Activated T-helper 17 cell treated with anti-CD3 and anti-CD28 coated beads, Interleukin-2, amount 50 U/mL, for 72 hours (primary cell): ENCODE data around the gene YAP1. TPM values are rescaled to one million over a fixed set of nuclear protein-coding genes. Genes with fewer than 3 reads are reported as not detected.

Experiments used
- ATAC-seq: fragments of 150-1000 bp; cut with Tn5 transposase; replicated peaks from 2 replicates; pipeline ENCODE4 v1.10.0; 2021; ENCODE audit warnings: mild to moderate bottlenecking, moderate library complexity
- H3K27ac Mint-ChIP-seq: one replicate; pipeline ENCODE4 v1.8.0; 2022; ENCODE audit warnings: mixed read lengths
- H3K27me3 Mint-ChIP-seq: one replicate; pipeline ENCODE4 v1.8.0; 2022; ENCODE audit warnings: mixed read lengths
- H3K36me3 Mint-ChIP-seq: one replicate; pipeline ENCODE4 v1.8.0; 2022; ENCODE audit warnings: low read depth, mild to moderate bottlenecking, mixed read lengths
- H3K4me1 Mint-ChIP-seq: one replicate; pipeline ENCODE4 v1.8.0; 2022; ENCODE audit warnings: mixed read lengths
- H3K4me3 Mint-ChIP-seq: one replicate; pipeline ENCODE4 v1.8.0; 2022; ENCODE audit warnings: mild to moderate bottlenecking, mixed read lengths
- H3K9me3 Mint-ChIP-seq: one replicate; pipeline ENCODE4 v1.8.0; 2022; ENCODE audit warnings: mixed read lengths
- total RNA-seq, 2 donors: library from RNA; stranded (reverse); gene quantifications; one replicate each; pipeline ENCODE4 v1.2.3, GENCODE V29; 2022

YAP1 gene
- total RNA-seq, 2 donors from 2014 or later = 0.30 to 0.98 TPM

DNA sequence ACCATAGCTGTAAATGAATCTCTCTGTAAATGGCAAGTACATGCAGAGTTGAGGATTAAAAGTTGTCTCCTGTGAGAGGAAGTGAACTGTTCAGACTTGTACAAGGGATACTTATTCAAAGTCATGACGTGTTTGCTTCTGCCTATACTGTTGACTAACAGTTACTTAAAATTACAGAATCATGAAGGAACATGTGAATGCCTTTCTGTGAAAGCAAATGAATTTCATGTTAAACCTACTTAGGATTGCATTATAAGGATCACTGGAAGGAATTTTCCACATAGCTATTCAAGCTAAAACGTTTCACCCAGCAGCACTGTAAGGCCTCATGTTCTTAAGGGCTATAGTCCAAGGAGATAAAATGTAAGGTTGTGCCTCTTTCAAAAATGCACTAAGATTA lies 113.6 kb downstream of the YAP1 start:
- Mint-ChIP-seq H3K36me3 (no peaks in the 10 kb centered on the region), H3K27me3 (peaks cover 6% of the 10 kb centered on the region), H3K4me1 (no peaks in the 10 kb centered on the region), H3K4me3 (no peak overlapping the region), H3K27ac (no peak overlapping the region), H3K9me3 (no peaks in the 10 kb centered on the region)
- no peak for ATAC-seq

DNA sequence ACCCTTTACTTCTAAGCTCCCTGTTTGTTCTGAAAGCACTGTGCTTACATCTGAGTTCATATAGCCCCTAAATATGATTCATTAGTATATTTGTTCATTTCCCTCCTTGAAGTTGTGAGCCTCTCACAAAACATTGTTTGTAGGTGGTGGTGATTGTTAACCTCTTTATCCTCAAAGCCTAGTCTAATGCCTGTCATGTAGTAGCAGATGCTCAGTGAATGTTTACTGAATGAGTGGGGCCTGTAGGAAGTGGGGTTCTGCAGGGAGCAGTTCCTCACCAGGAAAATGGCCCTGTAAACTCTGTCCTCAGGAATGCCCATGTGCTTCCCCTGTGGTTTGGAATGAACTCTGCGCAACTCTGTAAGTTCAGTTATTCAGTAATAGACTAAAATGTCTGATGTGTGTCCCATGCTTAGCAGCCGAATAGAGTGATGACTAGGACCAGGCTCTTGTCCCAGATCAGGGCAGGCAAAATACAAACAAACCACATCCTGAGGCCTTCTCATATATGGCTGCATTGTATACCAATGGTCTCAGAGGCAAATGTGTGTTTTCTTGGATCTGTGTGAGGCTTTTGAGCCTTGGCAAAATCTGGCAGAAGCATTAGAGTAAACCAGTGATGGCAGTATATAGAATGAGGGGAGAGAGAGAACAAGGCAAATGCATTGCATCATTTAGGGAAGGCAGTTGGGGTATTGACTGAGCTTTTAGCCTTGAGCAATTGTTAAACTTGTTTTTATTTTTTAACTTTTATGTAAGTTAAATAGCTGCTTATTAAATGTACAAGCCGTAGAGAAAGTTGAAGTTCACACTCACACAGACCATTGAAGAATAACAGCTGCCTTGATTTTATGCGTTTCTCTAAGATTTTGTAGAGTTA lies 115.7 kb downstream of the YAP1 start:
- Mint-ChIP-seq H3K4me1 (no peaks in the 10 kb centered on the region), H3K4me3 (no peak overlapping the region), H3K9me3 (no peaks in the 10 kb centered on the region), H3K36me3 (no peaks in the 10 kb centered on the region), H3K27me3 (no peaks in the 10 kb centered on the region), H3K27ac (no peak overlapping the region)
- no peak for ATAC-seq

DNA sequence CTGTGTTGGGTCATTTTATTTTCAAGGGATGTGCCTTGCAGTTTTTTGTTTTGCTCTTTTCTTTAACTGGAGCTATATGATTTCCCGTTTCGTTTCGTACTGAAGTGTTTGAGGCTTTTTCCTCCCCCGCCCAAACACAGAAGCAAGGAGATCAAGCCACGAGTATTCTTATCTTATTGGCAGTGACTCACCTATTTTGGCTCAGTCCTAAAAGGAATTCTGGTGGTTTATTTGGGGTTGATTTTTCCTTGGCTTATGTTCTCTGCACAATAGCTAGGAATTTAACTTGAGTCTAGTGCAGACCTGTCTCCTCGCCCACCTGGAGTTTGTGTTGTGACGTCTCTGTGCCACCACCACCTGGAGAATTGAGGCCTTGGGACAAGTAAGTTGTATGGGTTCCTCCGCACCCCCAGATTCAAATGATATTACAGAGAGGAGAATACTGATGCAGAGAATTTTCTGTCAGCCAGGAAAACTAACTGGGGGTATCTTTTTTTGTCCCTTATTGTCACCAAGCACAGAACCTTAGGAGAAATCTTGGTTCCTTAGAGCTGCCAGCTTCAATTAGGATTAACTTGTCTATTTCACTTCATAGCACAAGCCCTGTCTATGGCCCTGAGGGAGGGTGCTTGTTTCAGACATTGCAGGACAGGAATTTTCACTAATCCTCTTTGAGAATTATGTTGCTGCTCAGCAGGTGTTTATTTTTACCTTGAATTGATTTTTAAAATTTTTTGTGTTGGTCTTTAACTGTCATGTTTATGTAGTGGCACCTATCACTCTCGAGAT lies 116.6 kb downstream of the YAP1 start:
- Mint-ChIP-seq H3K9me3 (no peaks in the 10 kb centered on the region), H3K36me3 (no peaks in the 10 kb centered on the region), H3K4me1 (no peaks in the 10 kb centered on the region), H3K4me3 (no peak overlapping the region), H3K27ac (no peak overlapping the region), H3K27me3 (no peaks in the 10 kb centered on the region)
- ATAC-seq = no peak

DNA sequence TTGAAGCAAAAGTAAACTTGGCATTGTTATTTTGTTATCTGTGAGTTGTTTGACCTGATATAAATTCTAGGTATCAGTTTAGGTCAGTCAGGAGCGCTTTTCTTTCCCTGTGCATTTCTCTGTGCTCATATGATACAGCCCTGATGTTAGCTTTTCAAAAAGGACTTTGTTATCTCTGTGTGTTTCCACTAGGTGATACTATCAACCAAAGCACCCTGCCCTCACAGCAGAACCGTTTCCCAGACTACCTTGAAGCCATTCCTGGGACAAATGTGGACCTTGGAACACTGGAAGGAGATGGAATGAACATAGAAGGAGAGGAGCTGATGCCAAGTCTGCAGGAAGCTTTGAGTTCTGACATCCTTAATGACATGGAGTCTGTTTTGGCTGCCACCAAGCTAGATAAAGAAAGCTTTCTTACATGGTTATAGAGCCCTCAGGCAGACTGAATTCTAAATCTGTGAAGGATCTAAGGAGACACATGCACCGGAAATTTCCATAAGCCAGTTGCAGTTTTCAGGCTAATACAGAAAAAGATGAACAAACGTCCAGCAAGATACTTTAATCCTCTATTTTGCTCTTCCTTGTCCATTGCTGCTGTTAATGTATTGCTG lies 119.4 kb downstream of the YAP1 start:
- H3K9me3 Mint-ChIP-seq = no peaks in the 10 kb centered on the region
- no peak overlapping the region for H3K4me3 Mint-ChIP-seq
- H3K27me3 Mint-ChIP-seq = peaks cover 1% of the 10 kb centered on the region
- ATAC-seq = no peak
- no peaks in the 10 kb centered on the region for H3K4me1 Mint-ChIP-seq
- no peaks in the 10 kb centered on the region for H3K36me3 Mint-ChIP-seq
- no peak overlapping the region for H3K27ac Mint-ChIP-seq

DNA sequence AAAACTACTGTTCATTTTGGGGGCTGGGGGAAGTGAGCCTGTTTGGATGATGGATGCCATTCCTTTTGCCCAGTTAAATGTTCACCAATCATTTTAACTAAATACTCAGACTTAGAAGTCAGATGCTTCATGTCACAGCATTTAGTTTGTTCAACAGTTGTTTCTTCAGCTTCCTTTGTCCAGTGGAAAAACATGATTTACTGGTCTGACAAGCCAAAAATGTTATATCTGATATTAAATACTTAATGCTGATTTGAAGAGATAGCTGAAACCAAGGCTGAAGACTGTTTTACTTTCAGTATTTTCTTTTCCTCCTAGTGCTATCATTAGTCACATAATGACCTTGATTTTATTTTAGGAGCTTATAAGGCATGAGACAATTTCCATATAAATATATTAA lies 119.9 kb downstream of the YAP1 start:
- no peak overlapping the region for H3K27ac Mint-ChIP-seq
- H3K9me3 Mint-ChIP-seq = no peaks in the 10 kb centered on the region
- no peak overlapping the region for H3K4me3 Mint-ChIP-seq
- H3K27me3 Mint-ChIP-seq = peaks cover 4% of the 10 kb centered on the region
- no peaks in the 10 kb centered on the region for H3K36me3 Mint-ChIP-seq
- no peak for ATAC-seq
- no peaks in the 10 kb centered on the region for H3K4me1 Mint-ChIP-seq

DNA sequence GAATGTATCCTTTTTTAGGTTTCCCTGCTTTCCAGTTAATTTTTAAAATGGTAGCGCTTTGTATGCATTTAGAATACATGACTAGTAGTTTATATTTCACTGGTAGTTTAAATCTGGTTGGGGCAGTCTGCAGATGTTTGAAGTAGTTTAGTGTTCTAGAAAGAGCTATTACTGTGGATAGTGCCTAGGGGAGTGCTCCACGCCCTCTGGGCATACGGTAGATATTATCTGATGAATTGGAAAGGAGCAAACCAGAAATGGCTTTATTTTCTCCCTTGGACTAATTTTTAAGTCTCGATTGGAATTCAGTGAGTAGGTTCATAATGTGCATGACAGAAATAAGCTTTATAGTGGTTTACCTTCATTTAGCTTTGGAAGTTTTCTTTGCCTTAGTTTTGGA lies 120.7 kb downstream of the YAP1 start:
- H3K27ac Mint-ChIP-seq = no peak overlapping the region
- H3K4me1 Mint-ChIP-seq = no peaks in the 10 kb centered on the region
- peaks cover 4% of the 10 kb centered on the region for H3K27me3 Mint-ChIP-seq
- ATAC-seq = no peak
- H3K9me3 Mint-ChIP-seq = no peaks in the 10 kb centered on the region
- H3K4me3 Mint-ChIP-seq = no peak overlapping the region
- H3K36me3 Mint-ChIP-seq = no peaks in the 10 kb centered on the region

DNA sequence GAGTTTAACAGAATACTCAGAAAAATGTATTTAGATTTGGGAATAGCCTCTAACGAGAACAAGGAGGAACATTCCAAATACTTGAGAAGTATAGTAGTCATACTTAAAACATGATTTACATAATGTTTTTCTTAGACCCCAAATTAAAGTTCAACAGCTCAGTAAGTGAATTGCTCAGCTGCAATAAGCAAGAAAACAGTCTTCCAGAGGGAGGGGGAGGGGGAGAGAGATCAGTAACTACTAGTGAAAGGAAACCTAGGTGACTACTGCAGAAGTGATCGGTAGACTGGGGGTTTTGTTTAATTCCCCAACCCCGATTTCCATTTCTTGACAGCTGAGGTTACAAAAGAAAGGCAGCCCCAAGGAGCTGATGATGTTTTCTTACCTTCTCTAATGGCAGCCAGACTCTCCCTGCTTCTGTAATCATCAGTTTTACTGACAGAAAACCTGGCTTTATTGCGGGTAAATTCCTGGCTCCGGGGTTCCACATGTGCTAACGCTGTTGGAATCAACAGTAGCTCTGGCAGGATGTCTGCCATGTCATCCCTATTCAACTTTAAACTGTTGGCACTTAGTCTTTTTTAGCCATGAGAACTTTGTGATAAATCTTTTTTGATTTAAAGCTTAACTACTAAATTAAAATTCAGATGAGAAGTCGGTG lies 124.7 kb downstream of the YAP1 start:
- Mint-ChIP-seq H3K27me3 (peaks cover 12% of the 10 kb centered on the region), H3K27ac (no peak overlapping the region), H3K4me1 (no peaks in the 10 kb centered on the region), H3K9me3 (no peaks in the 10 kb centered on the region), H3K36me3 (no peaks in the 10 kb centered on the region), H3K4me3 (no peak overlapping the region)
- ATAC-seq = no peak

DNA sequence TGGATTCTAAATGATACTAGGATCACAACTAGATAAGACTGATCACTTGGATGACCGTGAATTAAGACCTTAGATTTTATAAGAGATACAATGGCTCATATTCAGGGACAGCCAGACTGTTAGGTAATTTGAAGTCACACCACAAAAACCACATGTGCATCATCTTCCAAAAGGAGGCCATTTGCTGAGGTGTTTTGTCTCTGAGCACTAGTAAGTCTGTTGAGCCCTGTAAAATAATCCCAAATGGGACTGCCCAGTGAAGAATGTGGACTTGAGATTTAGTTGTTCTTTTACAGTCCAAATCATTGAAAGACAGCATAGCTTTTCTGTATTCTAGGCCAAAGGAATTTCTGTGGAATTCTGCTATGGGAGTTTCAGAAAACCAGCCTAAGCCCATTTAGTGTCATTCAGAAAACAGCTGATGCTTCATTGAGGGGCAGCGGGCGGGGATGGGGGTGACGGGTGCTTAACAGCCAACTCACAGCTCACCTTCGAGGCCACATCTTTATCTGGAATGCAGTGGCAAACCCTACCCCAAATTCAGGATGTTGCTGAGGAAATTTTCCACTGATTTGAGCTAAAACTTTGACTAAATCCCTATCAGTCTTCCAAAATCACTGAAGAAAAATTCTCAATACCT lies 127.0 kb downstream of the YAP1 start:
- H3K27ac Mint-ChIP-seq = no peak overlapping the region
- H3K4me3 Mint-ChIP-seq = no peak overlapping the region
- peaks cover 18% of the 10 kb centered on the region for H3K27me3 Mint-ChIP-seq
- H3K36me3 Mint-ChIP-seq = no peaks in the 10 kb centered on the region
- no peaks in the 10 kb centered on the region for H3K9me3 Mint-ChIP-seq
- no peaks in the 10 kb centered on the region for H3K4me1 Mint-ChIP-seq
- no peak for ATAC-seq

DNA sequence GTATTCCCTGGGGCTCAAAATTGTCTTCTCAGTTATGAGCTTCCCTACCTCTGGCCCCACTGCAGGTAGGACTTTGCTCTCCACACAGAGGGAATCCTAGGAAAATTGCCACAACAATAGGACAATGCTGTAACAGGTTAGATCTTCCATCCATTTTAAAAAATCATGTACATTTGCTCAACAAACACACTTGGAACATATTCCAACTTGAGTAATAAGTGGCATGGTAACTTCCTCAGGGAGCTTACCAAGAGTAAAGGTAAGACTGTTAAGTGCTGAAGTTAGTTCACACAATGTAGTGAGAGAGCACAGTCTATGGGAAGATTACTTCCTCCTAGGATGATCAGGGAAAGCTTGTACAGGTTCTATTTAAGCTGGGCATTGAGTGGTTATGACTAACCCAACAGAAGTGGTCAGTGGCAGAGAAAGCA lies 128.2 kb downstream of the YAP1 start:
- Mint-ChIP-seq H3K27me3 (peaks cover 18% of the 10 kb centered on the region), H3K9me3 (no peaks in the 10 kb centered on the region), H3K36me3 (no peaks in the 10 kb centered on the region), H3K27ac (no peak overlapping the region), H3K4me1 (no peaks in the 10 kb centered on the region), H3K4me3 (no peak overlapping the region)
- no peak for ATAC-seq

DNA sequence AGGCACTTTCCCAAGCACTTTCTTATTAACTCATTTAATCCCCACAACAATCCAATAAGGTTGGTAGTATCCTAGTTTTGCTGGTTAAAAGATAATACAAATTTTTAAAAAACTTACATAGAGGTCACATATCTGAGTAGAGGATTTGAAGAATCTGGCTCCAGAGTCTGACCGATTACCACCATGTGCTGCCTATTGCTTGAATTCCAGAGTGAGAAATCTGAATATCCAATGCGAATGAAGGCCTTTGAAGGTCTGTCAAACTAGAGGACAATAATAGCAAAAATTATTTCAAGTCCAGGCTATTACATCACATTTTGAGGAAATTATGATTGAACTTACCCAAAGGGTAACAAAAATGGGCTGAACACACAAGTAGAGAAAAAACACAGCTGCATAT lies 129.2 kb downstream of the YAP1 start:
- Mint-ChIP-seq H3K36me3 (no peaks in the 10 kb centered on the region), H3K4me3 (no peak overlapping the region)

DNA sequence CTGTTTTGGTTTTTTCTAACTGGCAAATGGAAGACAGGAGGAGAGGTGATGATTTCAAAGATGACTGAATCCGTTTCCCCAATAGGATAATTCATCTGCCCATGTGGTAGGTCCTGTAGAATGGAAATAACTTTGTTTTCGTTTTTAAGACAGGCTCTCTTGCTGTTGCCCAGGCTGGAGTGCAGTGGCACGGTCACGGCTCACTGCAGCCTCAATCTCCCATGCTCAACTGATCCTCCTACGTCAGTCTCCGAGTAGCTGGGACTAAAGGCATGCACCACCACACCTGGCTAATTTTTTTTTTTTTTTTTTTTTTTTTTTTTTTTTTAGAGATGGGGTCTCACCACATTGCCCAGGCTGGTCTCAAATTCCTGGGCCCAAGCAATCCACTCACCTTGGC lies 129.7 kb downstream of the YAP1 start:
- Mint-ChIP-seq H3K4me1 (no peaks in the 10 kb centered on the region), H3K4me3 (no peak overlapping the region), H3K36me3 (no peaks in the 10 kb centered on the region), H3K9me3 (no peaks in the 10 kb centered on the region), H3K27ac (no peak overlapping the region), H3K27me3 (peaks cover 14% of the 10 kb centered on the region)
- no peak for ATAC-seq

More for the DNA sequence above, 129.2 kb downstream of the YAP1 start:
- Mint-ChIP-seq H3K4me1 (no peaks in the 10 kb centered on the region), H3K27me3 (peaks cover 18% of the 10 kb centered on the region), H3K9me3 (no peaks in the 10 kb centered on the region), H3K27ac (no peak overlapping the region)
- no peak for ATAC-seq

DNA sequence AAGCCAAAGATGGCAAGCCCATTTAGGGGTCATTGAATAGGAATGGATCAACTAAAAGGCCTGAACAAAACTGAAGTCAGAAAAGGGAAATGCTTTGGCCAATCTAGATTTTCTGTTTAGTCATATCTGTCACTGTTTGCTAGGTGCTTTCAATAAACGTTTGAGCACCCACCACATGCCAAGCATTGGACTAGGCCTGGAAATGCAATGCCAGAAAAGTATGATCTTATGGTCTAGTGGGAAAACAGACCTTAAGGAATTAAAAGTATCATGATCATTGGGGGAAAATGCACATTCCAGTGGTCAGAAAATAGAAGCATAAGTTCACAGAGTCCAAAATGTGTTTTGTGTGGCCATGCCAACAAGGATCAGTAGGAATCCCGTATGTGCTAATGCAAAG lies 130.3 kb downstream of the YAP1 start:
- Mint-ChIP-seq H3K4me1 (no peaks in the 10 kb centered on the region), H3K9me3 (no peaks in the 10 kb centered on the region), H3K27me3 (peaks cover 13% of the 10 kb centered on the region), H3K4me3 (no peak overlapping the region), H3K36me3 (no peaks in the 10 kb centered on the region), H3K27ac (no peak overlapping the region)
- no peak for ATAC-seq

DNA sequence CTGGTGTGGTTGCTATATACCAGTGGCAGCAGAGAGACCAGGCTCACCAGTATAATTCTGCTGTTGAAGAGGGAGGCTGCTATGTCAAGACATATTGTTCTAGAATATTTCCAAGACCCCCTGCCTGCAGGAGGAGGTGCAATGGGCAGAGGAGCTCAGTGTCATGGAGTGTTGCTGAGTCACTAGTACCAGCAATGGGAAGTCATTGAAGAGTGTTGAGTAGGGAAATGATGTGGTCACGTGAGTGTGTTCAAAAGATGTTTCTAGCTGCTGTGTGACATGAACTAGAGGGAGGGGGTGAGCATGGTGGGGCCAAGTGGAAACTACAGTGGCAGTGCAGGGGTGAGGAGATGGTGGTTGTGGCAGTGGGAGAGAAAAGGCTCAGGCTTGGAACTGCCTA lies 130.8 kb downstream of the YAP1 start:
- ATAC-seq = no peak
- Mint-ChIP-seq H3K4me3 (no peak overlapping the region), H3K27me3 (peaks cover 13% of the 10 kb centered on the region), H3K36me3 (no peaks in the 10 kb centered on the region), H3K4me1 (no peaks in the 10 kb centered on the region), H3K9me3 (no peaks in the 10 kb centered on the region), H3K27ac (no peak overlapping the region)

DNA sequence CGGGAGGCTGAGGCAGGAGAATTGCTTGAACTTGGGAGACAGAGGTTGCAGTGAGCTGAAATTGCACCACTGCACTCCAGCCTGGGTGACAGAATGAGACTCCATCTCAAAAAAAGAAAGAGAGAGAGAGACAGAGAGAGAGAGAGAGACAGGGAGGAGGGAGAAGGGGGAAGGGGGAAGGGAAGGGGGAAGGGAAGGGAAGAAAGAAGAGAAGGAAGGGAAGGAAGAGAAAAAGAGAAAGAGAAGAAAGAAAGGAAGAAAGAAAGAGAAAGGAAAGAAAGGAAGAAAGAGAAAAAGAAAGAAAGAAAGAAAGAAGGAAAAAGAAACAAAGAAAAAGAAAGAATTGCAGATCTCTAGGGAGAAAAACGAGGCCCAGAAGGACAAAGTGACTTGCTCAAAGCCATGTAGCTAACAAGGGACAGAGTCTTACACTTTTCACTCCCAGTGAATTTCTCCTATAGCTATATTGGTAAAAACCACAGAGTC lies 133.2 kb downstream of the YAP1 start:
- H3K9me3 Mint-ChIP-seq = no peaks in the 10 kb centered on the region
- no peak for ATAC-seq
- no peaks in the 10 kb centered on the region for H3K36me3 Mint-ChIP-seq
- no peak overlapping the region for H3K4me3 Mint-ChIP-seq
- peaks cover 11% of the 10 kb centered on the region for H3K27me3 Mint-ChIP-seq
- H3K4me1 Mint-ChIP-seq = no peaks in the 10 kb centered on the region
- H3K27ac Mint-ChIP-seq = no peak overlapping the region
